Heart left ventricle (tissue), 16 donors: Measurements from ENCODE around the gene LRMDA. TPM values are rescaled to one million over a fixed set of nuclear protein-coding genes. Genes with fewer than 3 reads are reported as not detected.

ENCODE experiments used
- ATAC-seq, 4 donors: fragments of 200-7000 bp; cut with Tn5 transposase; one replicate each; pipeline ENCODE4 v1.9.1; 2020 to 2022; ENCODE audit warnings: moderate library complexity in 4 of 4, mild to moderate bottlenecking in 3 of 4, moderate number of reproducible peaks in 1 of 4
- DNase-seq, 5 donors: peaks; one replicate each; pipeline ENCODE4 v3.0.0-alpha.2; 2020
- H3K27ac ChIP-seq, 12 donors: fragments of 200-600 bp; sonication (generic) in 4 of 12; one replicate each; pipeline versions ENCODE4 v1.5.0 to v1.8.0; 2016 to 2022; ENCODE audit warnings: mild to moderate bottlenecking in 2 of 12
- H3K27me3 ChIP-seq, 9 donors: fragments of 200-600 bp; sonication (generic) in 2 of 9; one replicate each; pipeline versions ENCODE4 v1.5.1 to v1.8.0; 2016 to 2022; ENCODE audit warnings: mild to moderate bottlenecking in 3 of 9
- H3K36me3 ChIP-seq, 9 donors: fragments of 200-600 bp; sonication (generic) in 2 of 9; one replicate each; pipeline versions ENCODE4 v1.5.0 to v1.8.0; 2018 to 2022; ENCODE audit warnings: mild to moderate bottlenecking in 2 of 9
- H3K4me1 ChIP-seq, 12 donors: fragments of 200-600 bp; sonication (generic) in 4 of 12; one replicate each; pipeline versions ENCODE4 v1.5.0 to v1.8.0; 2016 to 2022; ENCODE audit warnings: mild to moderate bottlenecking in 3 of 12
- H3K4me3 ChIP-seq, 12 donors: fragments of 200-600 bp; sonication (generic) in 4 of 12; one replicate each; pipeline versions ENCODE4 v1.5.0 to v1.8.0; 2017 to 2022; ENCODE audit warnings: mild to moderate bottlenecking in 9 of 12, moderate library complexity in 4 of 12
- H3K9me3 ChIP-seq, 12 donors: fragments of 200-600 bp; sonication (generic) in 4 of 12; one replicate each; pipeline versions ENCODE4 v1.5.0 to v1.8.0; 2016 to 2022; ENCODE audit warnings: mild to moderate bottlenecking in 1 of 12
- CTCF ChIP-seq, 12 donors: fragments of 200-600 bp; sonication (generic) in 4 of 12; IDR thresholded peaks; one replicate each; pipeline versions ENCODE4 v1.5.0 to v1.8.0; 2018 to 2022; ENCODE audit warnings: antibody characterized with exemption in 12 of 12, mild to moderate bottlenecking in 5 of 12
- POLR2A ChIP-seq, 2 donors: fragments of 450-650 bp; IDR thresholded peaks; one replicate each; pipeline ENCODE4 v1.6.1; 2017; ENCODE audit warnings: antibody characterized with exemption in 2 of 2, mild to moderate bottlenecking in 2 of 2, moderate library complexity in 2 of 2
- WGBS, 4 donors: extraction: QIAGEN DNeasy Blood & Tissue Kit in 2 of 4; methylation state at CpG; one replicate each; pipeline versions ENCODE4 v1.1.5 to v1.1.7; 2013 to 2018; 5-methylcytosine and 5-hydroxymethylcytosine counted together
- intact Hi-C, 10 donors: fragments of 100-400 bp; cut with DNase I; formaldehyde crosslinking; loops; one replicate each; pipeline versions ENCODE4 v1.11.1 to v1.14.2; 2022
- polyA plus RNA-seq, 2 donors: library from polyadenylated mRNA; stranded (reverse); fragments of 200-250 nt; gene quantifications; one replicate each; pipeline ENCODE4 v1.2.3, GENCODE V29; 2013
- total RNA-seq, 9 donors: library from RNA; depleted of rRNA in 2 of 9; stranded (reverse); fragments of >200 nt in 2 of 9; fragmentation: NEBNext Ultra II Directional in 3 of 9; extraction: Animal tissue kit (Norgen Biotek cat#: 25700) in 3 of 9; gene quantifications; one replicate each; pipeline versions ENCODE4 v1.1.0 to v1.2.4, GENCODE V29; 2016 to 2023
- donor health status: ischemic (EF 13 %, LVEDD 7.1; RV severe dilation, severe dysfunction).
- donor health status: healthy with polysubstance abuse.
- donor health status: DM: no; HTN: yes; CAD: no.
- donor health status: DM: no; HTN: no; CAD: no.
- donor health status: ischemic (EF 25% LVEDD 6.9; RV normal size, moderate dysfunction).
- donor health status: ischemic (EF 25% LVEDD 5.7; RV mildly dilated, moderate dysfunction).
- donor health status: healthy.
- donor health status: DM: yes; HTN: yes; CAD: no.
- donor health status: ischemic (EF 35%, LVEDD 5.7; RV mildly dilated, moderate dysfunction).
- donor health status: nonischemic (EF 11% LVEDD 7.7; RV severe dilation, severe dysfunction).
- donor health status: DM: yes; HTN: yes; CAD: no.
- donor health status: PGD.
- donor health status: ischemic (EF 29% LVEDD 5.4; RV normal size, mild dysfunction).
- donor health status: nonischemic (EF 23%, LVEDD 6.1; RV moderate dilation, normal function).

The LRMDA gene
- total and polyA plus RNA-seq, 11 donors, result 2.4 to 34.4 (median 14.9) TPM

- H3K9me3 ChIP-seq, result no peaks in the 10 kb centered on the region
- H3K27me3 ChIP-seq, result no peaks in the 10 kb centered on the region
- 90 to 95% (median 94%) methylated on average over 8 of the region's 8 CpGs for WGBS, 4 donors
- TF ChIP-seq CTCF (IDR thresholded peaks at IDR 0.05), result no peak
- TF ChIP-seq POLR2A (IDR thresholded peaks at IDR 0.05), result no peak
- no peaks in the 10 kb centered on the region for H3K36me3 ChIP-seq
- no peaks in the 10 kb centered on the region for H3K4me1 ChIP-seq
- DNase-seq, result no peak
- no peak overlapping the region for H3K27ac ChIP-seq
- intact Hi-C loops, result no loop called here
- ATAC-seq, result no peak
- no peak overlapping the region for H3K4me3 ChIP-seq
These were observed 775.5 kb downstream of the LRMDA start for GRCh38 chr10:76206797-76207352.

DNA sequence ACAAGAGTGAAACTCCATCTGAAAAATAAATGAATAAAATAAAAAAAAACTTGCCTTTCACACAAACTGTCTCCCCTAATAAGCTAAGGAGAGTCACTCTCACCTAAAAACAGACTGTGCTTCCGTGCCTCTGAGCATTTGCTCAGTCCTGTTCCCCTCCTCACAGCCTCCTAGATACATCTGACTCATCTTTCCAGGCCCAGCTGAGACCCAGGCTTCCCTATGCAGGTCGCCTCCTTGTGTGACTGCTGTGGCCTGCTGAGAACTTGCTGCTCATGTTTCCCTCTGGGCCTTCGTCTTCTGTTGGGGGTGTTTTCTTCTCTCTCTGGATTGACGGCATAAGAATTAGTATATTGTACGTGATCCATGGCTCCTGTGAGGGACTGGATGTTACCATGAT lies 777.7 kb downstream of the LRMDA start:
- ATAC-seq (no peak), DNase-seq (no peak)
- no peaks in the 10 kb centered on the region for H3K9me3 ChIP-seq
- WGBS, 4 donors, result 75 to 96% (median 90%) methylated on average over 5 of the region's 5 CpGs
- no peaks in the 10 kb centered on the region for H3K36me3 ChIP-seq
- no peak for TF ChIP-seq POLR2A (IDR thresholded peaks at IDR 0.05)
- no peak for TF ChIP-seq CTCF (IDR thresholded peaks at IDR 0.05)
- intact Hi-C loops, result no loop called here
- no peak overlapping the region for H3K27ac ChIP-seq
- no peaks in the 10 kb centered on the region for H3K27me3 ChIP-seq
- no peak overlapping the region for H3K4me3 ChIP-seq
- H3K4me1 ChIP-seq, result no peaks in the 10 kb centered on the region

GRCh38 chr10:76210211-76210610 lies 778.8 kb downstream of the LRMDA start:
- 78 to 87% (median 84%) methylated on average over 3 of the region's 3 CpGs for WGBS, 4 donors
- intact Hi-C loops, result no loop called here
- Histone ChIP-seq H3K27ac (no peak overlapping the region), H3K9me3 (no peaks in the 10 kb centered on the region), H3K27me3 (no peaks in the 10 kb centered on the region), H3K4me3 (no peak overlapping the region), H3K36me3 (no peaks in the 10 kb centered on the region), H3K4me1 (no peaks in the 10 kb centered on the region)
- ATAC-seq, result no peak
- no peak for DNase-seq
- TF ChIP-seq POLR2A (IDR thresholded peaks at IDR 0.05), result no peak
- no peak for TF ChIP-seq CTCF (IDR thresholded peaks at IDR 0.05)

DNA sequence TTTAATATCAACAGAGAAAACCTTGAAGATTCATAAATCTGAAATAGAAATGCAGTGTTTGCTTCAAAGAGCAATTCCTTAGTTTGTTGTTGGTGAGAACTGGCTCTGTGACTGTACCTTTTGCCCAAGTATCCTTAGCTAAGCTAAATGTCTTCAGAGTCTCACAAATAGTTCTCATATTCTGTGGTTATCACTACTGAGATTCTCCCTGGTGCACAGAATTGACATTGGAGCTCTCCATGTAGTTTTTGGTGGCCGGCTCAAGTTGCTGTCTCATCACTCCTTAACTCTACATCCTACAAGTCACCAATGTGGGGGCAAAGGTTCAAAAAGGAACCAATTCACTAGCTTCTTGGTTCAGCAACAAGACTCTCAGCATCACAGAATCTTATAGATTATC lies 780.3 kb downstream of the LRMDA start:
- no peaks in the 10 kb centered on the region for H3K9me3 ChIP-seq
- no peaks in the 10 kb centered on the region for H3K27me3 ChIP-seq
- no peaks in the 10 kb centered on the region for H3K4me1 ChIP-seq
- ATAC-seq (no peak), DNase-seq (no peak)
- intact Hi-C loops, result no loop called here
- no peaks in the 10 kb centered on the region for H3K36me3 ChIP-seq
- H3K4me3 ChIP-seq, result no peak overlapping the region
- H3K27ac ChIP-seq, result no peak overlapping the region
- 88 to 95% (median 90%) methylated on average over 1 of the region's 1 CpG for WGBS, 4 donors
- TF ChIP-seq CTCF (IDR thresholded peaks at IDR 0.05), result no peak
- TF ChIP-seq POLR2A (IDR thresholded peaks at IDR 0.05), result no peak
